A204.1 (cell line): ENCODE results near the gene ANKRD11.

Experiments
- FAIRE-seq: peaks from 2 replicates; lab custom pipeline; 2012; peaks lifted over from hg19 to GRCh38; lab: Jason Lieb, UNC

The ANKRD11 gene

DNA sequence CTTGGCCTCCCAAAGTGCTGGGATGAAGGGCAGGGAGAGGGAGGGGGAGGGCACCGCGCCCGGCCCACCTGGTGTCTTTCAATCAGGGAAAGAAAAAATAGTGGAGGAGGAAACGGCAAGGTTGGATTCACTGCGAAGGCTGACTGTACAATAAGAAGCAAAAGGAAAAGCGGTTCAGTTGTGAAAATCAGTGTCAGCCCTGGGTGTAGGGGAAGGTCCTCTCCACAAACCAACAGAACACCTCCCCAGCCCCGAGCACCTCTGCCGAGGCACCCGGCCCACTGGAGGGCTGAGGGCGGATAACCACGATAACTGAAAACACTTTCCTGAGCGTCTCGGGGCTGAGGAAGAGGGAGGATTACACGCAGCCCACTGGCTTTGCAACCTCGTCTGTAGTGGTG lies 16.4 kb upstream of the ANKRD11 start:
- no peak for FAIRE-seq

DNA sequence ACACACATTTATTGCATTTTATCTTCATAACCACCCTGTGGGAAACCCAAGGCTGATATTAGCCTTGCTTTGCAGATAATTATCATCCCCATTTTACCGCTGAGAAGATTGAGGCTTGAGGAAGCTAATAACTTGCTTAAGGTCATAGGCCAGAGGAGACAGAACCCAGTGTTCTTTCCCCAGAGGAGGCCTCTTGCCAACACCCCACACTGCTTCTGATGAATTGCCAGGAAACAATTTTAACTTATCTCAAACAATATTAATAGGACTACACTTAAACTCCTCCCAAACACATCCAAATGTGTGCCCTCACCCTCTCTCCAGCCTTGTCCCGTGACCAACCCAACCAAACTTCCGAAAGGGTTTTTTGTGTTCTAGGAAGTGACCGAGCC lies 15.7 kb upstream of the ANKRD11 start:
- no peak for FAIRE-seq

- FAIRE-seq, result no peak
These were observed 15.1 kb upstream of the ANKRD11 start for GRCh38 chr16:89505204-89506112.

GRCh38 chr16:89504091-89504490 lies 13.7 kb upstream of the ANKRD11 start:
- FAIRE-seq, result no peak

DNA sequence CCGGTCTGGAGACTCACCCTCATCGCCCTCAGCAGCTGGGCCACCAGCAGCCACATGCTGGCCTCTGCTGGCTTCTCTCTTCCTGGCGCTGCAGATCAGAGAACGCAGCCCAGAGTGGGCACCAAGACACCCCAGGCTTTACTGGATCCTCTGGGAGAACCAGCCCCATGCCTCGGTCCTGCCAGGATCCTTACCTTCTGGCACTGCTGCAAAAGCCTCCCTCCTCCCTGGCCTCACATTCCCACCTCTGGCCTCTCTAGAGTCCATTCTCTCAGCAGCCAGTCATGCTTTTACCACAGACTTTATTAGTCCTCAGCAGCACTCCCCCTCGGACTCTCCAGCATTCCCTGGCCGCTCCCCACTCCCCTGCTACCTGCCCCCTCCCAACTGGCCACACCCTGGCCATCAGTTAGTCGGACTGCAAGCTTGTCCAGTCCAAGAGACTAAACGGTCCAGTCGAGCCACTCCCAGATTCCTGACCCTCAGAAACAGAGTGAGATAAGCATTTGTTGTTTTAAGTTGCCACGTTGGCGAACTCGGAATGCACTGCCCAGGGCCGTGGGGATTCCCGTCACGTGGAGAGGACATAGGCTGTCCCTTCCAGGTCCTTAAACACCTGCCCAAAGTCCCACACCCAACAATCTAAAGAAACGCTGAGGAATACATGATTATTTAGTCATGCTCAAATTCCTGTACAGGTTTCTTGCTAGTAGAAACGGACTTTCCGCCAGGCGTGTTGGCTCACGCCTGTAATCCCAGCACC lies 11.9 kb upstream of the ANKRD11 start:
- no peak for FAIRE-seq

- no peak for FAIRE-seq
These were observed 9.4 kb upstream of the ANKRD11 start for GRCh38 chr16:89499767-89500166.

GRCh38 chr16:89498839-89499238 lies 8.5 kb upstream of the ANKRD11 start:
- no peak for FAIRE-seq

DNA sequence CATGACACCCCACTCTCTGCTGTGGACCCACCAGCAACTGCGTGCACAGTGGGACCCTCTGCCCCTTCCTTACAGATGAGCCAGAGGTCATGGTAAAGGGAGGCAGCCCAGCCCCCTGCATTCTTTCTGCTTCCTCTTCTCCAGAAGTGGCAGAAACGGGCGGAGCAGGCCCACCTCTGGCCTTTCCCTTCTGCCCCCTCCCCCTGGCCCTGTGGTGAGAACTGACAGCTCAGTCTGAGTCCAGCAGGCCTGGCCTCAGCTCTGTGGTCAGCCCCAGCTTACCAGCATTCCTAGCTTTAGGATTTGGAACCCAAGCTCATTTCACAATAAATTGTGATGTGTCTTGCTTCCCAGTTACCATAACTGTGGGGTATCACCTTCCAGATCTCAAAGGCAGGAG lies 4.8 kb upstream of the ANKRD11 start:
- FAIRE-seq, result no peak

DNA sequence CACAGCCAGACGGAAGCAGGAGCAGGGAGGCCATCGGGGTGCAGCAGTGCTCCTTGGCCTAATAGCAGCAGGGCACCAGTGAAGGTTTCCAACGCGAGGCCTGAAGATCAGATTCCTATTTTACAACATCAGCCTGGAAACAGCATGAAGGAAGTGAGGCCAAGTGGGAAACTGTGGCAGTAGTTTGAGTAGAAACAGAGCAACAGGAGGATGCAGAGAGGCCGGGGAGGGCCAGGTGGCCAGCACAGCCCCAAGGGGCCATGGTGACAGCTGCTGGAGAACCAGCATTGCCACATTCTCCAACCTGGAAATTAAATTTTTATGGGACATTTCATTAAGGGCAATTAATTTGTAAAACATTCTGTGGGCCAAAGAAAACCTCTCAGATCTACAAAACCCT lies 3.4 kb upstream of the ANKRD11 start:
- no peak for FAIRE-seq

- FAIRE-seq, result no peak
These were observed 1.8 kb upstream of the ANKRD11 start for GRCh38 chr16:89491974-89492687.

DNA sequence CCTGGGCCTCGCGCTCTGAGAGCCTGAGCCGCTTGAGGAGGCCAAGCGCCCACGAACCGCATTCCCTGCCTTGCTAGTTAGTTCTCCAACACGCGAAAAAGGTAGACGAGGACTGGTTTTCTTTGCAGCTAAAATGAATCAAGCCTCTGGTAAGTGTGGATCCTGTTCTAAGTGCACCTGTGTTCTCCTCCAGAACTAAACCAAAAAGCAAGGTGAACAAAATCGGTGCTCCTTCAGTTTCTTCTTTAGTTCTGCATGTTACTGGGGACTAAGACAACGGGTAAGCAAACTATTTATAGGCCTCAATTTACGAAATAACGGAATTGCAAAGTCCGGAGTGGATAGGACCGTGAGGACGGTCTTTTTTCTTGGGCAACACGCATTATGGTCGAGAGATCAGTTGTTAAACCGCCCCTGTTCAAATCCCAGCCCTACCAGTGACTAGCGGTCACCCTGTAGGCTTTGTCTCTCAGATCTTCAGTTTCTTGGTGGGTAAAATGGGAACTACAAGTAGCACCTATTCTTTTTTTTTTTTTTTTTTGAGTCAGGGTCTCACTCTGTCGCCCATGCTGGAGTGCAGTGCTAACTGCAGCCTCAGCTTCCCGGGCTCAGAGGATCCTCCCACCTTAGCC lies 993 bp upstream of the ANKRD11 start:
- FAIRE-seq, result no peak

- no peak for FAIRE-seq
These were observed 393 bp downstream of the ANKRD11 start for GRCh38 chr16:89489898-89490438.

DNA sequence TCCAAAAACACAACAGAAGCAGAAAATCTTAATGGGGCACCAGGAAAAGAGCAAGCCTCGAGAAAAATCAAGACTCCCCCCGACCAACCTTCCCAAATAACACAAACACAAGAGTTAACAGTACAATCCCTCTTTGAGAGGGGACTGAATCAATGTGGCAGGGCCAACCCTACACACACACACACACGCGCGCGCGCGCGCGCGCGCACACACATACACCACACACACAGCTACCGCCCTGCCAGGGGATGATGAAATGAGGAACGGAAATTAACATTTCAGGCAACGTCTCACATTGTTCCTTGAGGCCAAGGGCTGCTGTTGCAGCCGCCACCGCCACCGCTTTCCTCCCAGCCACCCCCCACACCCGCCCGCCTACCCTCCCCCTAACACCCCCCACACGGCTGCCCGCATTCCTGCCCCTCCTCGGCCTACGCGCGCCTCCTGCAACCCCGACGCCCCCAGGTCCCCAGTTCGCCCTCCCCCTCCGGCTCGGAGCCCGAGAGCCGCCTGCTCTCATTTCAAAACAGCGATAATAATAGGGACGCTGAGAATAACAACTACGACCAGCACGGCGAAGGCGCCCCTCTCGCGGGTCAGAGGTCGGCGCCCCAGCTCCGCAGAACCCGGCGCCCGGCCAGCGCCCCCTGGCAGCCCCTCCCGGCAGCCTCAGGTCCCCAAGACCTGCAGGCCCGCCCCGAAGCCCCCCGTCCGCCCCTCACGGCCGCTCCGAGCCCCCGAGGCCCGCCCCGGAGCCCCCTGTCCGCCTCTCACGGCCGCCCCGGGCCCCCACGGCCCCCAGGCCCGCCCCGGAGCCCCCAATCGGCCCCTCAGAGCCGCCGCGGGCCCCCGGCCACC lies 1.1 kb downstream of the ANKRD11 start:
- no peak for FAIRE-seq

- FAIRE-seq, result no peak
These were observed 4.6 kb downstream of the ANKRD11 start for GRCh38 chr16:89485701-89486246.

GRCh38 chr16:89484923-89485679 lies 5.3 kb downstream of the ANKRD11 start:
- FAIRE-seq, result no peak

- no peak for FAIRE-seq
These were observed 6.3 kb downstream of the ANKRD11 start for GRCh38 chr16:89484041-89484501.

DNA sequence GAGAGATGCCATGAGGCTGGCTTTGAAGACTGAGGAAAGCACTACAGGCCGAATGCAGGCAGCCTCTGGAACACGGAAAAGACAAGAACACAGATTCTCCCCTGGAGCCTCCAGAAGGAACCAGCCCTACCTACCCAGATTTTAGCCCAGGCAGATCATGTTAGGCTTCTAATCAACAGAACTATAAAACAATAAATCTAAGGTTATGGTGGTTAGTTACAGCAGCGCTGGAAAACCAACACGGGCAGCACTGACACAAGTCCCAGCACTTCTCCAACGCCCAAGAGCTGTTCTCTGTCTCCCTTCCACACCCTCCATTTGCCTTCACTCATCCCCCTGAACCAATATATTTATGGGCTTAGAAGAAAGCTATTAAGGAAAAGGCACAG lies 7.5 kb downstream of the ANKRD11 start:
- no peak for FAIRE-seq

DNA sequence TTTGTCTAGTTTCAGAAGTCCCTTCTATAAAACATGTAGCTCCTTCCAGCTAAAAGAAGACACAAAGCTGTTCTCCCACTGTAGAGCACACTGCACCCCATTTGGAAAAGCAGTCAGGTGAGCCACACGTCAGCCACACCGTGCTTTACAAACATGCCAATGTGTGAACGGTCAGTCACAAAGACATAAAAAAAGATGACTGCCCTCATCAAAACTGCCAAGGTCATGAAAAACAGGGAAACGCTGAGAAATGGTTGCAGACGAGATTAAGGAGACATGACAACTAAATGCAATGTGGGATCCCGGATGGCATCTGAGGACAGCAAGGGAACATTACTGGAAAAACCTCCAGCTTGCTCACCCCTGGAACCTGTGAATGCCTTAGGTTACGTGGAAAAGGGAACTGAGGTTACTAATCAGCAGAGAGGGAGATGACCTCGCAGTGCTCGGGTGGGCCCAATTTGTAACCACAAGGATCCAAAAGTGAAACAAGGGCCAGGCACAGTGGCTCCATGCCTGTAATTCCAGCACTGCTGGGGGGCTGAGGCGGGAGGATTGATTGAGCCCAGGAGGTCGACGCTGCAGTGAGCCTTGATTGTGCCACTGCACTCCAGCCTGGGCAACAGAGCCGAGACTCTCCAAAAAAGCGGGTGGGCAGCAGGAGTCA lies 8.1 kb downstream of the ANKRD11 start:
- no peak for FAIRE-seq

DNA sequence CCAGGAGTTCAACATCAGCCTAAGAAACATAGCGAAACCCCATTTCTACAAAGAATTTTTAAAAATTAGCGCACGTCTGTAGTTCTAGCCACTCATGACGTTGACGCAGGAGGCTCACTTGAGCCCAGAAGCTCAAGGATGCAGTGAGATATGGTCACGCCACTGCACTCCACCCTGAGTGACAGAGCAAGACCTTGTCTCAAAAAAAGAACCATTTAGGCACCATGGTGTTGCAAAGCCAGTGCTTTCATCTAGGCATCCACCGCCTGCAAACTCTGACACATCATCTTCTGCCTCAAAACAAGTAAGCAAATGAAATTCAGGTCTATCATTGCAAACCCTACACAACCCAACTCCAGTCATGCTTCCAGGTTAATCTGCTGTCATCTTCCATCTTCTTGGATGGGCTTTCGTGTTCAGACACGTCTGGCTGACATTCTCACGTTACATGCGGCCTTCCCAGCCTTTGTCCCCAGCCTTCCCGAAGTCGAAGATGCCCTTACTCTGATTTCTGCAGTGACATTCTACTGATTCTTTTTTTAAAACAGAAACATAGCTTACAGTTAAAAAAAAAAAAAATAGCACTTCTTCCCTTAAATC lies 8.9 kb downstream of the ANKRD11 start:
- no peak for FAIRE-seq
